HL-60 (cell line): ENCODE results near the gene ELF4.
A peak's percentile ranks its signal among the peaks of the same experiment; 100 is the strongest.

Experiments
- DNase-seq, 2 experiments: peaks; one replicate each; pipeline ENCODE4 v3.0.0-alpha.2; 2010 to 2020; ENCODE audit warnings: low read depth in 1 of 2, low spot score in 1 of 2
- H3K27ac ChIP-seq: fragments of 250-450 bp; sonication (Bioruptor Pico); replicated peaks from 2 replicates; pipeline ENCODE4 v1.5.1; 2020; ENCODE audit warnings: mild to moderate bottlenecking, moderate library complexity
- H3K27me3 ChIP-seq: fragments of 250-450 bp; sonication (Bioruptor Pico); 2 replicates; pipeline ENCODE4 v1.5.1; 2021; ENCODE audit warnings: mild to moderate bottlenecking, moderate library complexity; ENCODE audit not compliant: insufficient read depth, poor library complexity, severe bottlenecking
- H3K4me3 ChIP-seq: replicated peaks from 2 replicates; pipeline ENCODE4 v1.5.1; 2011; ENCODE audit warnings: mild to moderate bottlenecking, control low read depth, low read length; ENCODE audit not compliant: insufficient read depth
- CTCF ChIP-seq: IDR thresholded peaks from one replicate; pipeline ENCODE4 v1.5.1; 2011; ENCODE audit warnings: low read length, control low read depth, inconsistent platforms; ENCODE audit not compliant: insufficient read depth
- GABPA ChIP-seq: IDR thresholded peaks from 2 replicates; pipeline ENCODE4 v1.6.1; 2012; ENCODE audit warnings: low read depth
- POLR2AphosphoS5 ChIP-seq: IDR thresholded peaks from 2 replicates; pipeline ENCODE4 v1.6.1; 2012; ENCODE audit warnings: low read depth
- REST ChIP-seq: IDR thresholded peaks from 2 replicates; pipeline ENCODE4 v1.6.1; 2012; ENCODE audit warnings: low read depth; ENCODE audit not compliant: insufficient replicate concordance
- SPI1 ChIP-seq: IDR thresholded peaks from 2 replicates; pipeline ENCODE4 v1.6.1; 2012; ENCODE audit warnings: low read depth, mild to moderate bottlenecking, borderline replicate concordance

Gene ELF4

GRCh38 chrX:130155564-130155963 is 45.3 kb upstream of the ELF4 start:
- DNase-seq = no peak
- no peak for TF ChIP-seq CTCF
- TF ChIP-seq REST = no peak
- no peak for TF ChIP-seq GABPA
- no peak for TF ChIP-seq SPI1
- no peak for TF ChIP-seq POLR2AphosphoS5
- no peak overlapping the region for H3K27ac ChIP-seq
- H3K4me3 ChIP-seq = no peak overlapping the region
- H3K27me3 ChIP-seq = no peaks in the 10 kb centered on the region

- Histone ChIP-seq H3K27me3 (no peaks in the 10 kb centered on the region), H3K4me3 (no peak overlapping the region), H3K27ac (no peak overlapping the region; the same call in 1 of the 2 replicates)
- peak in 1 of 2 experiments; percentile 50 for DNase-seq
- TF ChIP-seq POLR2AphosphoS5 = no peak
- TF ChIP-seq SPI1 = peak; percentile 52; the same call in 1 of the 2 replicates
- TF ChIP-seq GABPA = no peak
Observed at GRCh38 chrX:130147631-130148030, 37.3 kb upstream of the ELF4 start.

GRCh38 chrX:130145123-130145522 is 34.8 kb upstream of the ELF4 start:
- no peak overlapping the region for H3K4me3 ChIP-seq
- no peaks in the 10 kb centered on the region for H3K27me3 ChIP-seq
- TF ChIP-seq REST (no peak), POLR2AphosphoS5 (no peak), CTCF (no peak), GABPA (no peak), SPI1 (no peak)
- no peak overlapping the region for H3K27ac ChIP-seq
- DNase-seq = no peak

GRCh38 chrX:130144509-130144908 is 34.2 kb upstream of the ELF4 start:
- no peaks in the 10 kb centered on the region for H3K27me3 ChIP-seq
- H3K27ac ChIP-seq = no peak overlapping the region
- TF ChIP-seq REST (no peak), GABPA (no peak), CTCF (no peak), POLR2AphosphoS5 (no peak), SPI1 (no peak)
- H3K4me3 ChIP-seq = no peak overlapping the region
- DNase-seq = no peak
